Neuronal stem cell (in vitro differentiated cells): ENCODE measurements around the gene EARS2.

Experiments
- DNase-seq: peaks from one replicate; pipeline ENCODE4 v3.0.0-alpha.2; 2013; ENCODE audit warnings: low spot score
- H2AFZ ChIP-seq: one replicate; pipeline ENCODE4 v1.6.1; 2013; ENCODE audit warnings: mild to moderate bottlenecking, low read length, inconsistent platforms
- H2AK5ac ChIP-seq: 2 replicates; pipeline ENCODE4 v1.6.1; 2013; ENCODE audit warnings: low read depth, mild to moderate bottlenecking, inconsistent platforms, low read length, moderate library complexity, mixed read lengths
- H2BK120ac ChIP-seq: 2 replicates; pipeline ENCODE4 v1.6.1; 2013; ENCODE audit warnings: low read depth, mild to moderate bottlenecking, inconsistent platforms, low read length, moderate library complexity, mixed read lengths
- H2BK12ac ChIP-seq: one replicate; pipeline ENCODE4 v1.6.1; 2013; ENCODE audit warnings: low read length, inconsistent platforms
- H2BK15ac ChIP-seq: 2 replicates; pipeline ENCODE4 v1.6.1; 2013; ENCODE audit warnings: mild to moderate bottlenecking, low read length, inconsistent platforms, mixed read lengths
- H2BK5ac ChIP-seq: one replicate; pipeline ENCODE4 v1.6.1; 2013; ENCODE audit warnings: inconsistent platforms, mild to moderate bottlenecking, low read length, moderate library complexity
- H3K14ac ChIP-seq: one replicate; pipeline ENCODE4 v1.6.1; 2013; ENCODE audit warnings: low read length, inconsistent platforms
- H3K18ac ChIP-seq: 2 replicates; pipeline ENCODE4 v1.6.1; 2013; ENCODE audit warnings: low read length, inconsistent platforms
- H3K23ac ChIP-seq: 2 replicates; pipeline ENCODE4 v1.6.1; 2013; ENCODE audit warnings: low read depth, mild to moderate bottlenecking, mixed read lengths, low read length, inconsistent platforms; ENCODE audit not compliant: poor library complexity
- H3K27ac ChIP-seq: replicated peaks from 3 replicates; pipeline ENCODE4 v1.5.1; 2013; ENCODE audit warnings: low read length, inconsistent platforms
- H3K27me3 ChIP-seq, 3 experiments: 2 replicates each; pipeline ENCODE4 v1.6.1; 2013; ENCODE audit warnings: low read length in 3 of 3, mild to moderate bottlenecking in 2 of 3, inconsistent platforms in 1 of 3, low read depth in 1 of 3, mixed read lengths in 1 of 3, moderate library complexity in 1 of 3; ENCODE audit not compliant: control insufficient read depth in 3 of 3, insufficient read depth in 3 of 3
- H3K36me3 ChIP-seq, 2 donors: replicated peaks in 1 of 2; 2 replicates each; pipeline ENCODE4 v1.6.1; 2013; ENCODE audit warnings: low read length in 2 of 2; ENCODE audit not compliant: control insufficient read depth in 2 of 2, insufficient read depth in 2 of 2
- H3K4ac ChIP-seq: 2 replicates; pipeline ENCODE4 v1.6.1; 2013; ENCODE audit warnings: inconsistent platforms, mild to moderate bottlenecking, low read length, moderate library complexity
- H3K4me1 ChIP-seq, 2 donors: 1 replicate in 1 of 2; 2 replicates in 1 of 2; pipeline ENCODE4 v1.6.1; 2013; ENCODE audit warnings: low read length in 2 of 2, low read depth in 1 of 2; ENCODE audit not compliant: control insufficient read depth in 2 of 2, insufficient read depth in 1 of 2
- H3K4me2 ChIP-seq: one replicate; pipeline ENCODE4 v1.6.1; 2013; ENCODE audit warnings: mild to moderate bottlenecking, low read length, inconsistent platforms; ENCODE audit not compliant: insufficient read depth, poor library complexity, severe bottlenecking
- H3K4me3 ChIP-seq, 2 donors: 2 replicates each; pipeline ENCODE4 v1.5.1; 2013; ENCODE audit warnings: low read length in 2 of 2, mild to moderate bottlenecking in 2 of 2, inconsistent platforms in 1 of 2, moderate library complexity in 1 of 2
- H3K79me1 ChIP-seq: one replicate; pipeline ENCODE4 v1.6.1; 2013; ENCODE audit warnings: low read depth, mild to moderate bottlenecking, inconsistent platforms, low read length, moderate library complexity
- H3K9ac ChIP-seq: one replicate; pipeline ENCODE4 v1.6.1; 2013; ENCODE audit warnings: mild to moderate bottlenecking, low read depth, low read length, inconsistent platforms; ENCODE audit not compliant: poor library complexity
- H3K9me3 ChIP-seq, 2 donors: replicated peaks in 1 of 2; 2 replicates each; pipeline versions ENCODE3 to v1.6.1; 2013; ENCODE audit warnings: low read length in 2 of 2, mild to moderate bottlenecking in 2 of 2, inconsistent platforms in 1 of 2, low read depth in 1 of 2, mixed read lengths in 1 of 2, moderate library complexity in 1 of 2; ENCODE audit not compliant: control insufficient read depth in 2 of 2, insufficient read depth in 1 of 2
- H4K8ac ChIP-seq: one replicate; pipeline ENCODE4 v1.6.1; 2013; ENCODE audit warnings: low read depth, mild to moderate bottlenecking, inconsistent platforms, low read length, moderate library complexity
- H4K91ac ChIP-seq: one replicate; pipeline ENCODE4 v1.6.1; 2013; ENCODE audit warnings: low read length, low read depth, mild to moderate bottlenecking, inconsistent platforms; ENCODE audit not compliant: poor library complexity
- WGBS, 2 donors: extraction: QIAGEN DNeasy Blood & Tissue Kit; methylation state at CpG; one replicate each; pipeline ENCODE4 v1.1.7; 2013; ENCODE audit warnings: missing lambda C conversion rate in 2 of 2, mixed read lengths in 1 of 2; ENCODE audit not compliant: insufficient read length in 2 of 2, insufficient replicate concordance in 1 of 2; ENCODE audit errors: extremely low coverage in 2 of 2; 5-methylcytosine and 5-hydroxymethylcytosine counted together

EARS2 gene

GRCh38 chr16:23534868-23535860 lies 22.0 kb downstream of the EARS2 start:
- no peaks in the 10 kb centered on the region for H3K4me1 ChIP-seq

GRCh38 chr16:23532448-23532847 lies 24.7 kb downstream of the EARS2 start:
- Histone ChIP-seq H3K4me1 (peaks cover 0 to 4% of the 10 kb centered on the region in 2 donors), H3K9me3 (no peaks in the 10 kb centered on the region), H3K36me3 (peaks cover 23 to 82% of the 10 kb centered on the region in 2 donors), H3K27me3 (no peaks in the 10 kb centered on the region), H4K91ac (no peak overlapping the region), H3K9ac (no peak overlapping the region), H2BK120ac (no peak overlapping the region), H3K14ac (no peak overlapping the region), H3K4me2 (no peak overlapping the region), H3K23ac (no peak overlapping the region), H2AFZ (no peak overlapping the region), H3K79me1 (no peaks in the 10 kb centered on the region), H2BK12ac (no peak overlapping the region), H3K4me3 (no peak overlapping the region), H3K18ac (no peak overlapping the region), H2BK15ac (no peak overlapping the region), H4K8ac (no peak overlapping the region), H3K4ac (no peak overlapping the region), H2AK5ac (no peak overlapping the region), H2BK5ac (no peak overlapping the region), H3K27ac (no peak overlapping the region)
- DNase-seq = no peak
- WGBS, 2 donors = no CpG with 5 or more reads among the region's 1 CpG

More at GRCh38 chr16:23534868-23535860, 22.0 kb downstream of the EARS2 start:
- peaks cover 20 to 81% of the 10 kb centered on the region in 2 donors for H3K36me3 ChIP-seq
- DNase-seq = no peak
- H3K18ac ChIP-seq = no peak overlapping the region
- H3K14ac ChIP-seq = no peak overlapping the region
- H3K9me3 ChIP-seq = no peaks in the 10 kb centered on the region
- no peak overlapping the region for H2BK15ac ChIP-seq
- H3K27me3 ChIP-seq = no peaks in the 10 kb centered on the region
- H3K27ac ChIP-seq = no peak overlapping the region
- no peak overlapping the region for H2BK12ac ChIP-seq
- no peak overlapping the region for H2AK5ac ChIP-seq
- H3K4me2 ChIP-seq = no peak overlapping the region
- no peak overlapping the region for H2AFZ ChIP-seq
- no CpG with 5 or more reads among the region's 19 CpGs for WGBS, 2 donors
- H3K4ac ChIP-seq = no peak overlapping the region
- no peak overlapping the region for H2BK120ac ChIP-seq
- H3K79me1 ChIP-seq = no peaks in the 10 kb centered on the region
- no peak overlapping the region for H3K4me3 ChIP-seq
- H4K8ac ChIP-seq = no peak overlapping the region
- H4K91ac ChIP-seq = no peak overlapping the region
- H2BK5ac ChIP-seq = no peak overlapping the region
- H3K9ac ChIP-seq = no peak overlapping the region
- H3K23ac ChIP-seq = no peak overlapping the region

- no CpG with 5 or more reads among the region's 5 CpGs for WGBS, 2 donors
These were observed 27.1 kb downstream of the EARS2 start for GRCh38 chr16:23530062-23530461.

GRCh38 chr16:23528644-23529310 lies 28.4 kb downstream of the EARS2 start:
- Histone ChIP-seq H3K27me3 (no peaks in the 10 kb centered on the region), H2BK120ac (no peak overlapping the region), H3K27ac (no peak overlapping the region), H3K9me3 (no peaks in the 10 kb centered on the region), H4K8ac (no peak overlapping the region), H3K14ac (no peak overlapping the region), H4K91ac (no peak overlapping the region), H3K4me1 (peaks cover 0 to 4% of the 10 kb centered on the region in 2 donors), H3K9ac (no peak overlapping the region), H2AK5ac (no peak overlapping the region), H3K36me3 (peaks cover 24 to 80% of the 10 kb centered on the region in 2 donors), H3K4me3 (no peak overlapping the region), H3K23ac (no peak overlapping the region), H3K4ac (no peak overlapping the region), H3K79me1 (no peaks in the 10 kb centered on the region), H3K4me2 (no peak overlapping the region), H2BK12ac (no peak overlapping the region), H2BK5ac (no peak overlapping the region), H2BK15ac (no peak overlapping the region), H2AFZ (peak overlapping the region; percentile 74), H3K18ac (no peak overlapping the region)
- WGBS, 2 donors = no CpG with 5 or more reads among the region's 10 CpGs
- no peak for DNase-seq

More at GRCh38 chr16:23530062-23530461, 27.1 kb downstream of the EARS2 start:
- H3K79me1 ChIP-seq = no peaks in the 10 kb centered on the region
- no peak overlapping the region for H2AK5ac ChIP-seq
- peaks cover 25 to 82% of the 10 kb centered on the region in 2 donors for H3K36me3 ChIP-seq
- no peak overlapping the region for H2BK12ac ChIP-seq
- peaks cover 0 to 4% of the 10 kb centered on the region in 2 donors for H3K4me1 ChIP-seq
- no peak overlapping the region for H3K18ac ChIP-seq
- no peak overlapping the region for H2AFZ ChIP-seq
- H3K9me3 ChIP-seq = no peaks in the 10 kb centered on the region
- H3K4ac ChIP-seq = no peak overlapping the region
- H3K27me3 ChIP-seq = no peaks in the 10 kb centered on the region
- no peak overlapping the region for H2BK120ac ChIP-seq
- H3K9ac ChIP-seq = no peak overlapping the region
- H3K23ac ChIP-seq = no peak overlapping the region
- DNase-seq = no peak
- H3K4me2 ChIP-seq = no peak overlapping the region
- no peak overlapping the region for H2BK5ac ChIP-seq
- H4K8ac ChIP-seq = no peak overlapping the region
- H4K91ac ChIP-seq = no peak overlapping the region
- no peak overlapping the region for H3K4me3 ChIP-seq
- H3K27ac ChIP-seq = no peak overlapping the region
- no peak overlapping the region for H2BK15ac ChIP-seq
- H3K14ac ChIP-seq = no peak overlapping the region
